NCI-H524 treated with DMSO at 0.1 percent for 48 hours (cell line): ENCODE results near the gene GMDS.

ENCODE experiments used
- DNase-seq: peaks from one replicate; lab custom pipeline; 2025; lab: John Stamatoyannopoulos, UW

GMDS gene

DNA sequence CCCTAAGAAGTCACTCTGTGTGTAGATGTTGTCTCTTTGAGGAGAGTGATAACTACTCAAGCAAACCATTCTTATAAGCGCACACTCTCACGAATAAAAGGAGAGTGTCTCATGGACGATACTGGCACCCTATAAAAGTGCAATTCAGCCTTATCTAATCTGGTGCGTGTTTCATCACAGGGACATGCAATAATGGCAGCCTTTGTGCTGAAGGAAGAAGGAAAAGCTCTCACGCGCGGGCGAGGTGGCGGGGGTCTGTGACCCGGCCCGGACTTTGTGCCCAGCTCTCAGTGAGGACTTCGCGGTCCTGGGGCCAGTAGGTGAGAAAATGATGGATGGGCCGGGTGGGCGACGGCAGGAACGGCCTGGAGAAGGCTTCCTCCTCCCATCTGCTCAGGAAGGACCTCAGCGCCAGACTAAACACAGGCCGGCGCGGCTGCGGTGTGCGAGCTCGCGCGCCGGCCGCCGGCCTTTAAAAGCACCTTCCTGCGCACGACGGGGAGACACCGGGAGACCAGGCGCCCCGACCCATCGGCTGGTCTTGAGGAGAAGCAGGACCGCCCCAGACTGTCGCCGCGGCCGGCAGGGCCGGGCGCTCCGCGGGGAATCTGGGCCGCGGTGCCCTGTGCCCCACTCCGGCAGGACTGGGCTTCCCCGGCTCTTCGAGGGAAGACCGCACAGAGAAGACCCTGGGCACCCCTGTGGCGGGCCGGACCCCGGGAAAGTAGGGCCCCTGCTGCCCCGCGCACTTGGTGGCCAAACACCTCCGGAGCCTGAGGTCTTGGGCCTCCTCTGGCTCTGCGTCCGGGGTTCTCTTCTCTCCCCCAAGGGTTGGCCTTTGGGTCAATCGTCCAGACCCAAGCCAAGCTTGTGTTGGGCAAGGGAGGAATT, 644.0 kb downstream of the GMDS start:
- no peak for DNase-seq

DNA sequence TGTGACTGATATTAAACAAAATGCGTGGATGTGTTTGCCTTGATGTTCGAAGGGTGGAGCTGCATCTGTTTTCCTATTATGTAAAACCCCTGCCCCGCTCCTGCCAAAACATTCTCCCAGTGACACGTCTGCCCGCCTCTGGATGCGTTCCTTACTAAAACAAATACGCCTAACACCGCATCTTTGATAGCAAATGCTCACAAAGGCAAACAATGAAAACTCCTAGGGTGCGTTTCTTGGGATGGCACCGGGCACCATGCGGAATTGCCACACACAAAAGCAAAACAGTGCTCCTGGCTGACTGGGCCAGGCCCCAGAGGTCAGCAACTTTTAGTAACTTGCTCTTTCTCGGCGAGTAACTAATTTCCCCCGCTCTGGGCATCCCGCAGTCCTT, 644.6 kb downstream of the GMDS start:
- DNase-seq = no peak

DNA sequence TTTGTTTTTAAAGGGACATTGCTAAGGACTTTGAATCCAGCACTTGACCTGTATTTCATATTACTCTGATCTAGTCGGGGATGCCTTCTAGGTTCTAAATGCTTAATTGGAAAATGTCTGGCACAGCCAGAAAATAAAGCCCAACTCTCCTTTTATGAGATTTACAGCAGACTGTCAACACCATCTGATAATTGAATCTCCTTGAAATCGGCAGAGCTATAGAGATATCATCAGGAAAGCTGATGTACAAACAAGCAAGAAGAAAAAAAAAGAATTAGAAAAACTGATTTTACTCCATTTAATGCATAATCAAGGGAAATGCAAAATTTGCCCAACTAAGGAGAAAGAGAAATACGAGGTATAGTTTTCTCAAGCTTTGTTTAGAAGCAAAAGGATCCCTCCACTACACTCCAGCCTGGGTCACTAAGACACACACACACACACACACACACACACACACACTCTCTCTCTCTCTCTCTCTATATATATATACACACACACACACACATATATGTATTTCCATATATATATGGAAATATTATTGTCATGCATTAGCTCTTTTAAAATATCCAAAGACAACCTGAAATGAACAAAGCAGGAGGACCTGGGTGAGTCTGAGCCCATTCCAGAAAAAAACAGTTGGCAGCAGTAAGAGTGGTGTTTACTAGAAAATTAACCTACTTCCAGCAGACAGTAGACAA, 645.2 kb downstream of the GMDS start:
- no peak for DNase-seq

DNA sequence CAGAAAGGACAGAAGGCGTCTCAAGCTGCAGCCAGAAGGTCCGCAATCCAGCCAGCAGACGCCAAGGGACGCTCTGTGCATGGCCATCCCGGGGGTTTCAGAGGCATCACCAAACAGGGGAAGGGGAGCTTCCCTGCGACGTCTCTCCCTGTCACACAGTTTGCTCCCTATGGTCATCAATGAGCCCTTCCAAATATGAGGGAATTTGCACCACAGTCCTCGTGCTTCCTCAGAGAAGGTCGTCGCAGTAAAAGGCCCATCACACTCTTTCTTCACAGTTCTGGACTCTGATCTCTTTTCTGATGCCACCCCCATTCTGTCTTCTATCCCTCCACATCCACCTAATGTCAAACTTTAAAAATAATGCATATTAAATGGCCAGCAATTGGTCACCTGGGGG, 645.9 kb downstream of the GMDS start:
- no peak for DNase-seq

DNA sequence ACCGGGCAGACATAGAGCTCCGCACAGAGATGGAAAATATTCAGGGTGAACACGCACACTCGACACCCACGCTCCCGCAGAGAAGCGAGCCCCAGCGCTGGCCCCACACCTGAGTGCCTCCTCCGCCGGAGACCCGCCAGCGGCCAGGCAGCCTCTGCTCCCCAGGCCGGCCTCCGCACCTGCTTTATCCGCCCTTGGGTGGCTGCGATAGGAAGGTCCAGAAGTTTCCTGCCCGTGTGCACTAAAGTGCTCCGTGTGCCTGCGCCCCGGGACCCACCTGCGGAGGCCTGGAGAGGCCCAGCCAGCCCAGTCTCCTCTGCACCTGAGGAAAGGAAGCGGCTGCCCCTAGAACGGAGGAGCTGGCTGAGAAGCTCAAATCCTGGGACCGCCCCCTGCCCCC, 646.5 kb downstream of the GMDS start:
- no peak for DNase-seq

DNA sequence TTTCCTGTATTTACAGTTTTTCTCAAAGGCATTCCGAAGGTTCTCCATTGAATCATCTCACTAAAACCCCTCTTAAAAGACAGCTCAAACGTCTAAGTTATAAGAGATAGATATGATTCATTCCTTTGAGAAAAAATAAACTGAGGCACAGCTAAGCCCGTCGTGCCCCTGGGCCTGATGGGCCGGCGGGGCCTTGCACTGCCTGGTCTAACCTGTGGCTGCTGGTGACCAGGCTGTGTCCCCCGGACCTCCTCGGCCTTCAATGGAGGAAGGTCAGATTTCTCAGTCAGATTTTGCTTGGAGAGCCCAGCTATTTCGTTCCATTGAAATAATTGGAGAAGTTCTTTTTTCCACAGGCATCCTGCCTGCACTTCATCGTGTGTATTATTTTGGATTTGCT, 647.0 kb downstream of the GMDS start:
- no peak for DNase-seq

DNA sequence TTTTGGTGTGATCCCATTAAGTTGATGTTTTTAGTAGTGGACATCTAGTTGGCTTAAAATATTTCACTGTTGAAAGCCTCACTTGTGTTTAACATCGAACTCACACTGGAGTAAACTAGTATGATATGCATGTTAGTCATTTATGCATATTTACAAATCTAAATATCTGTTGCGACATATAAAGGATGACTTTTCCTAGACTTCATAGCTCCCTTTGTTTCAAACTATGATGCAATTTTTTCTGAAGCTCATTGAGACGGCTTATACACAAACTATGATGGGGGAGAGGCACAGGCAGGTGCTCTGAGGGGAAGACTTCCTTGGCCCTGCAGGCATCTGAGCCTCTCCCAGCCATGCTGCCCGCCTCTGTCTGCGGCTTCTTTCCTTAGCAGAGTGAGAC, 647.5 kb downstream of the GMDS start:
- no peak for DNase-seq

DNA sequence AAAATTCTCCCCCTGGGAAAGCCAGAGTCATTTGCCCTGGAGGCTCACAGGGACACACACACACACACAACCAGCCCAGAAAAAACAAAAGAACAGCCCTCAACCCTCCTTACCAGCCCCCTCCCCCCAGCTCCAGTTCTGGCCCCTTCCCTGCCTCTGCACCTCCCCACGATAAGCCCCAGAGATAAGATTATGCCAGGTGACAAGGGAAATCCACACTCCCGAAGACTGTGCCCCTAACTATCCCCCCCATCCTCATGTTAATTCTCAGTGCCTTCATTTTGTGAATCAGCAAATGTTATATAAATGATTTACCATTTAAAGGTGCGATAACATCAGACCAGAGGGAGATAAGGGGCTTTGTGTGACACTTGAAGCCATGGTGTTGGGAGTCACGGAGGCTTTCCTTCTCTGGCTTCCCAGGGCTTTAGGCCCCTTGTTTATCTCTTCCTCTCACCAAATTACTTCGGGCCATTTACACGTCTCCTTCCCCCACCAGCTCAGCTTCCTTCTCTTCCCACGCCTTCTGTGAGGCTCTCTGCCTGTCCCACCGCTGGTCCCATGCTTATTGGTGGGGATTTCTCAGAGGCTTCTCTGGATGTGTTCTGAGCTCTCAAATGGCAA, 648.2 kb downstream of the GMDS start:
- DNase-seq = no peak

DNA sequence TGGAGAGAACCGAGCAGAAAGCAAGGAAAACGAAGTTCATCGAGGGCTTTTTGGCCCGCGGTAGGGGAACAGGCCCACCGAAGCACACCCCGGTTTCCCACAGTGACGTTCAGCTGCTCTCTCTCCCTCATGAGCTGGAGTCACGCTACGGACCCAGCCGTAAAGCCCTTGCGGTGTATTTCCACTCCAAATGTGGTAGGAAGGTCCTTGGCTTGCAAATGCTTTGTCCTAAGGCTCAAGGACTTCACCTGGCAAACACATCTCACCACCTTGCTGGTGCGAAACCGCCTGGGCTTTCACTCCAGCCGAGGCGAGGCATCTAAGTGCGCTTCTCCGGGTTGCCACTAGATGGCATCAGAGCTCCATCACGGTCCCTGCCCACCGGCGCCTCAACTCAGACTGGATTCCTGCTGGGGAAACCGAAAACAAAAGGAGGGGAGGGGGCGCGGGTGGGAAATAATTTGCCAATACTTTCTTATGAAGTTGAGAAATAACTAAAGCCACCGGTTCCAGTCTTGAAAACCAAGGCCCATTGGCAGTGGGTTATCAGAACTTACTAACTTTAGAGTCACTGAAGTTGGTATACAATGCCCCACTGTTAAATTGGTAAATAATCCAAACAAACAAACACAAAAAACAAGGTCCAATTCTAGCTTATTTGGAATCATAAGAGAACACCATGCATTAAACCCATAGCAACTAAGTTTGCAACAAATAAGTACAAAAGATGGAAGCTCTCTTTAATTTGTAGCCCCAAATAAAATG, 649.1 kb downstream of the GMDS start:
- no peak for DNase-seq

DNA sequence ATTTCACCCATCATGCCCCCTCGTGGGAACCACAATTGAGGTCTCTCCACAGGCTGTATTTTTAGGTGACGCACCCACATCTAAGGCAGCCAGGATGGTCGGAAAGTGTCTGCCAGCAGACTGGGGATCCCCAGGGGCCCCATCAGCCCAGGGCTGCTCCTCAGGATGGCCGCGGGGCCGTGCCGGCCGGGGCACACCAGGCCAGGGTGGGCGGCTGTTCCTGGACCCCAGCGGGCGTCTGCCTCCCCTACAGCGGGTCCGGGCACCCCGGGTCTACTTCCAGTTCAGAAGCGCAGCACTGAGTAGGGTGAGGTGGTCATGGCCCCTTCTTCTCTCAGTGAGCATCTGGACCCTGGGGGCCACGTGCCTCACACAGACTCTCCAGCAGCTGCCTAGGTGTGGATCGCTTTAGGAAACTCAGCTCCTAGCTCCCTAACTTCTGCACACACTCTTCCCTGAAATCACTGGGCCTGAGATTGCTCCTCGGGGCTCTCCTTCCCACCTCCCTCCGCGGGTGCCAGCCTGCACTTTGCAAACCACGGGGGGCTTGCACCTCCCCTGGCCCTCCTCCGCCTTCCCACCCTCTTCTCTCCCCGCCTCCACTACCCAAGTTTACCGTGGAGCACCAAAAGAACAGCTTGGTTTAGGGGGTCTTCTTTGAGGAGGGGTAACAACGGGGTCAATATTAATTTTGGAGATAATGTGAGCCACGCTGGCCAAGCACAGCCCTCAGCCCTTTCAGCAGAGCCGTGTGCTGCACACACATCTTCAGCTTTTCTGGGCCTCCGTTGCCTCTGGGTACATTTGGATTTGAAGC, 649.9 kb downstream of the GMDS start:
- no peak for DNase-seq

DNA sequence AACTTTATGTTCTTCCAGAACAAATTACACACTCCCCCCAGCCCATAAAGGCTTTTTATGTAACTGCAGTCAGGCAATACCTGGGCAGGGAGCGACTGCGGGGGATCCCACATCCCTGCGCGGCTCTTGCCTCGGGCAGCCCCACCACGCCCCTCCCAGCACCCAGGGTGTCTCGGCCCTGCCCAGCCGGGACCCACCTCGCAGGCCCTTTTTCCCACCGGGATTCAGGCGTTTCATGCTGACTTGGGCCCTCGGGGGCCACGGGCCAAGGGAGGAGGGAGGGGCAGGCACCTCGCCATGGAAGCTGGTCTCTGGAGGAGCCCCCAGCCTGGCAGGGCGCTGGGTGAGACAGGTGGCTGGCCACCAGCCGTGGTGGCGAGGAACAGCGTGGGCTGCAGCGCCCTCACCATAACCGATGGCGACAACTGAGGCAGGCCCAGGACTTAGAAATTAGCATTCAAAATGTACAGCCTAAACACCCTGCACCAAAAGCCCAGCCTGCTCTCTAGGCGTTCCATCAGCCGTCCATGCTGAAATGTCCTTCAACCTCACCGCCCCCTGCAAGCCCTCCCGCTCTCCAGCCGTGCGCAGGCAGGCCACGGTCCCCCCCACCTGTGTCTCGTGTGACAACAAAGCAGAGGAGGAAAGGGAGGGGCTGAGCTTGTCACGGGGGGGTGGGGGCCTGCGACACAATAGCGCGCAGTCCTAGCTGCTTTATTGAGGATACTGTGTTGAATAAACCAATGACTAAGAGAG, 650.8 kb downstream of the GMDS start:
- DNase-seq = no peak

DNA sequence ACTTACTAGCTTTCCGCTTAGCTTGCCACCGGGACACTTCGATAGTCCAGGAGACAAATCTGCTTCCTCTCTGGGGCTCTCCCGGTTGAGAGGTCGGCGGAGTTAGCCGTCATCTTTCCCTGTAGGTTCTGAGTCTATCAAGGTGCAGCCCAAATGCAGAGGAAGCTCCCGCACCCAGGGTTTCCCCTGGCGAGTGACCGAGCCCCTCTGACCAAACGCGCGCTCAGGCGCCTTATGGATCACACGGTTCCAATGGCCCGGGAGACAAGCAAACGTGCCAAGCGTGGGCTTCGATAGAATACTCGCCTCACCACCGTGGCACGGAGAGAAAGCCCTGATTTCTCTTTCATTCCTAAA, 651.5 kb downstream of the GMDS start:
- no peak for DNase-seq

DNA sequence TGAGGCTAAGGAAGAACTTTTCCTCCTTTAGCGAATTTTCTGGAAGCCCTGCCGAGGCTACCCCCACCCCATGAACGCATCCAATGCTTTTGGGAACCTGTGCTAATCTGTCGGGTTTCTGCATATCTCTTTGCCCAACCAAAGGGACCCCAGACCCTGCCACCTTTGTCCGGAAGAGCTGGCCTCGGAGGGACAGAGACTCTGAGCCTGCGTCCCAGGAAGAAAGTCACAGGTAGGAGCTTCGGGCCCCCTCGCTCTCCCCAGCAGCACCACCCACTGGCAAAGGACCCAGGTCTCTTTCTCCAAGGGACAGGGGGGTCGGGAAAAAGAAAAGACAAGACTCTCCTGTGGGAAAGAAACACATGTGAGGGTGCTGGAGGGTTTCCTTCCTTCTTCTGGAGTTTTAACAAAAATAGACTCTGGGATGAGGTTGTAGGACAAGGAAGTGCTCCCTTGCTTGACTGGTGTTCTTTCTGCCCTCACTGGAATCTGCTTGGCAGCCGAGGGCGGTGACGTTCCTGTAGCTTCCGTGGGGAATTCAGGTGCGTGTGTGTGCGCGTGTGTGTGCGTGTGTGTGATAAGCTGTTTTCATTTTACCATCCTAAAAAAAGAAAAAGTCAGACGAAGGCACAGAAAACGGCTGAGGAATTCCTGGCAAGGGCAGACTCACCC, 652.0 kb downstream of the GMDS start:
- no peak for DNase-seq

DNA sequence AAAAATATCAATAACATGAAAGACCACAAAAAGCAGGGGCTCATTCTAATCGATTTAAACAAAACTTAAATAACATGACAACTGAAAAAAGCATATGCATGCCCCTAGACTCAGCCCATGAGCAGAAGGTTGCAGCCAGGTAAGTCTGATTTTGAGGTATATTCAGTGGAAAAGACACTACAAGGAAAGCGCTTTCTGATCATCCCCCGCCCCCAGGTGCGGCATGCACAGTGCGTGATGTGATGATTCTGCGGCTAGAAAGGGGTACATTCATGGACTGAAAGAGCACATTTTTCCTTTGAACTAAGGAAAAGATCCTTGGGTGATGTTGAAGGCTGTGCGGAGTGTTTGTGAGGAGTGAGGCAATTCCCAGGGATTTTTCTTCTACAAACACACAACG, 652.6 kb downstream of the GMDS start:
- DNase-seq = no peak

DNA sequence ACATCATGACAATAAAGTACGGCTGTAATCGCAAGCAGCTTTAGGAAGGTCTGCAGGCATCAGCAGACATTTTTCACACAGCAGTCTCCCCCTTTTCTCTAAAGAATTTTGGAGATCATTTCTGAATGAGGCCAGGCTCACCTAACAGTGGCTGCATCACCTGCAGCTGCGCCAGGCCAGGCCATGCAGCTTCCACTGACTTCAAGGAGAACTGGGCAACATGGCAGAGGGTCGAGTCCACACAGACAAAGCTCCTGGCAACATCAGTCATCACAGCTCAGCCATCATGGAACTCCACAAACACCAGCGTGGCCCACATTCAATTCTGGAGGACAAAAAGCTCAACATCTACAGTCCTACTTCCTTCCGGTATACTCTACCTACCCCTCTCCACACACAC, 653.5 kb downstream of the GMDS start:
- no peak for DNase-seq

DNA sequence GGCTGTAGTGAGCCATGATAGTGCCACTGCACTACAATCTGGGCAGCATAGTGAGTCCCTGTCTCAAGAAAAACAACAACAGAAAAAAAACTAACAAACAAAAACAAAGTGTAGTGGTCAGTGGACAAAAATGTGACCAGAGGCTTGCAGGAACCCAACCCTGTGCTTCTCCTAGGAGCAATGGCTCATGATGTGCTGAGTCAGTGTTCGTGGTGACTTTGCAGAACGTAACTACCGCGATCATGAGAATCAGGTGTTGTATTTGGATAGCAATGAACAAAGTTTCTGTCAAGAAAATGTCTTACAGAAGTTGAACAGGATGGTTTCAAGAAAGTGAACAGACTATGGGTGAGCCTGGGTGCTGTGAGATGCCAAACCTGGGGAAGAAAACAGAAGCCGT, 654.2 kb downstream of the GMDS start:
- DNase-seq = no peak

DNA sequence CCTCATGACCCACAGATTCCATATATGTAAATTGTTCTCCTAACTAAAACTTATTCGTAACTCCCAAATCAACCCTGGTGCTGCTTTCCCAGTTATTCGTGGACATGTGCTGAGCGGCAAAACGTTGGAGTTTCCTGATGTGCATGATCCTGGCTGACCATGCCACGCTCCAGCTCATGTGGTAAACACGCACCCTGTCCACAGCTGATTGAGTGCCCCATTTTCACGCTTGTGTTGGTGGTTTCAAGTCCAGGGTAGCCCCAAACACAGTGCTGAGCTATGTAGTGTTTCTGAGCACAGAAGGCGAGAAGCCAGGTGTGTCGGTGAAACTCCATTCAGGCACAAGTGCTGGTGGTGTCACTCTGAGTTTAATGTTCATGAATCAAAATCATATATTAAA, 654.8 kb downstream of the GMDS start:
- no peak for DNase-seq

DNA sequence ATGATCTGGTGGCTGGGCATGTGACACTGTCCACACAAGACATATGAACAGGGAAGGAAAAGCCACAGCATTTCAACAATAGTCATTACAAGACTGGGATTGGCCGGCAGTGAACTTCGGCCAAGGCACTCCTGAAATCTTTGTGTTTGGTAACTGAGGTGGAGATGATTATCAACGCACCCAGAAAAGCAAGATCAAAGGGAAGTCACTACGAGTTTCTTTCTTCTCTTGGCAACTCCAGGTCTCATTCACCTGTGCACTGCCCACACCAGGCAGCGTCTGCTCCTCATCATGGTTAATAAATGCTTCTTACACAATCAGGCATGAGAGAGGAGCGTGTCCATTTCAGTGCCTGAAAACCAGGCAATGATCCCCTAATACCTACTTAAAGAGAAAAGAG, 656.2 kb downstream of the GMDS start:
- no peak for DNase-seq

DNA sequence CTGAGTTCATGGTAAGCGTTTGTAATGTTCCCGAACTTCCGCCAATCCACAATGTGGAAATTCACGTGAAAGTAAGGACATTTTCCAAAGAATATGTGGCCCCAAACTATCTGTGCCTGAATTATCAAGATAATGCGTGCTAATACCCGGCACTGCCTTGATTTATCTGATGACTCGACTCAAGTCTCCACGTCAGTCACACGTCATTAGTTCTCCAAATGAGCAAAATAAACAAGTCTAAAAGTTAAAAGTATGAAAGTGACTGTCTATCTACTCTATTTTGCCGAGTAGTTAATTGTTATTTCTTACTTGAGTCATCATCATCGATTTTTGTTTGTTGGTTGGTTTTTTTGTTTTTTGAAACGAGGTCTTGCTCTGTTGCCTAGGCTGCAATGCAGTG, 657.4 kb downstream of the GMDS start:
- DNase-seq = no peak

DNA sequence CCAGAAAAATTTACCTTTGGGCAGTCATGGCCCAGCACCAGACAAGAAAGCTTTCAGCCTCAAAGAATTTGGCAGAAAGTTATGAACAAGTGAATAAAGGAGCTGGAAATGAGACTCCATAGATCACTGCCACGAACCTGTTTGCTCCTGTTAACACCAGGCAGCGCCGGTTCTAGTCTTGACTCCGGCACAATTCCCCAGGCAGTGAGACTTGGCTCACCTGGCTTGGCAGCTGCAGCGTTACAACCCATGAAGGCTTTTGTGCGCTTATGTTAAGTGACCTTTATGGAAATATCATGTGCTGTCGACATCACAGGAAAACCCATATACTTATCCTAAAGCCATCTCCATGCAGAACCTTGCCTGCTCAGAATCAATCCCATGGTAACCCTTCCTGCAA, 657.9 kb downstream of the GMDS start:
- DNase-seq = no peak
